ENCODE results near the gene CAMTA1.

GRCh38 chr1:6982443-6982842 is 197.2 kb downstream of the CAMTA1 start:
- TF ChIP-seq CTCF (IDR thresholded peaks at IDR 0.05), result no peak
- no peak for TF ChIP-seq POLR2A (IDR thresholded peaks at IDR 0.05)
